RWPE2 (cell line): ENCODE data around the gene TRIP6.

Experiments
- ATAC-seq: fragments of 200-7000 bp; cut with Tn5 transposase; 3 replicates; pipeline ENCODE4 v1.9.1; 2021; ENCODE audit warnings: low read depth
- DNase-seq: peaks from one replicate; pipeline ENCODE4 v3.0.0-alpha.2; 2020; ENCODE audit warnings: low spot score
- H3K27ac ChIP-seq: fragments of 450-650 bp; 2 replicates; pipeline ENCODE4 v1.5.1; 2017; ENCODE audit warnings: mild to moderate bottlenecking; ENCODE audit not compliant: poor library complexity, severe bottlenecking
- H3K27me3 ChIP-seq: fragments of 250-450 bp; sonication (Bioruptor Pico); 2 replicates; pipeline ENCODE4 v1.5.1; 2021; ENCODE audit warnings: mild to moderate bottlenecking, moderate library complexity; ENCODE audit not compliant: insufficient read depth, poor library complexity, severe bottlenecking
- H3K36me3 ChIP-seq: fragments of 250-450 bp; sonication (Bioruptor Pico); 2 replicates; pipeline ENCODE4 v1.5.1; 2020; ENCODE audit warnings: low read depth, mild to moderate bottlenecking, moderate library complexity
- H3K4me1 ChIP-seq: fragments of 250-450 bp; sonication (Bioruptor Pico); 2 replicates; pipeline ENCODE4 v1.5.1; 2021; ENCODE audit warnings: mild to moderate bottlenecking, moderate library complexity; ENCODE audit not compliant: insufficient read depth, poor library complexity, severe bottlenecking
- H3K4me3 ChIP-seq: fragments of 250-450 bp; sonication (Bioruptor Pico); 2 replicates; pipeline ENCODE4 v1.5.1; 2021; ENCODE audit warnings: mild to moderate bottlenecking, moderate library complexity; ENCODE audit not compliant: severe bottlenecking
- H3K9me3 ChIP-seq: fragments of 250-450 bp; sonication (Bioruptor Pico); 2 replicates; pipeline ENCODE4 v1.5.1; 2021; ENCODE audit warnings: mild to moderate bottlenecking, moderate library complexity; ENCODE audit not compliant: severe bottlenecking
- CTCF ChIP-seq: fragments of 450-650 bp; IDR thresholded peaks from one replicate; pipeline ENCODE4 v1.5.1; 2017; ENCODE audit warnings: mild to moderate bottlenecking, moderate library complexity; ENCODE audit not compliant: poor library complexity, severe bottlenecking

Gene TRIP6

GRCh38 chr7:100875356-100875751, 8.2 kb downstream of the TRIP6 start:
- H3K36me3 ChIP-seq = peaks cover 81% of the 10 kb centered on the region
- H3K9me3 ChIP-seq = no peaks in the 10 kb centered on the region
- ATAC-seq (peak; percentile 19), DNase-seq (no peak)
- no peaks in the 10 kb centered on the region for H3K27me3 ChIP-seq
- no peak for TF ChIP-seq CTCF
- H3K4me1 ChIP-seq = peaks cover 9% of the 10 kb centered on the region
- H3K4me3 ChIP-seq = peak overlapping the region; percentile 76
- peak overlapping the region; percentile 71 for H3K27ac ChIP-seq

GRCh38 chr7:100878013-100878412, 10.8 kb downstream of the TRIP6 start:
- DNase-seq = no peak
- Histone ChIP-seq H3K4me3 (no peak overlapping the region), H3K36me3 (peaks cover 84% of the 10 kb centered on the region), H3K27ac (no peak overlapping the region), H3K27me3 (no peaks in the 10 kb centered on the region), H3K9me3 (no peaks in the 10 kb centered on the region), H3K4me1 (peaks cover 9% of the 10 kb centered on the region)
- no peak for TF ChIP-seq CTCF
- no peak for ATAC-seq

GRCh38 chr7:100878685-100879084, 11.5 kb downstream of the TRIP6 start:
- peaks cover 9% of the 10 kb centered on the region for H3K4me1 ChIP-seq
- no peak overlapping the region for H3K4me3 ChIP-seq
- no peaks in the 10 kb centered on the region for H3K27me3 ChIP-seq
- no peaks in the 10 kb centered on the region for H3K9me3 ChIP-seq
- peaks cover 84% of the 10 kb centered on the region for H3K36me3 ChIP-seq
- TF ChIP-seq CTCF = no peak
- ATAC-seq (no peak), DNase-seq (no peak)
- no peak overlapping the region for H3K27ac ChIP-seq

- Histone ChIP-seq H3K27me3 (no peaks in the 10 kb centered on the region), H3K9me3 (no peaks in the 10 kb centered on the region), H3K4me1 (peaks cover 9% of the 10 kb centered on the region), H3K27ac (no peak overlapping the region), H3K4me3 (no peak overlapping the region), H3K36me3 (peaks cover 86% of the 10 kb centered on the region)
- DNase-seq = no peak
- ATAC-seq = no peak
- no peak for TF ChIP-seq CTCF
Observed at GRCh38 chr7:100879685-100880261, 12.6 kb downstream of the TRIP6 start.

GRCh38 chr7:100880645-100881044, 13.5 kb downstream of the TRIP6 start:
- Histone ChIP-seq H3K27ac (no peak overlapping the region), H3K4me3 (no peak overlapping the region), H3K4me1 (peaks cover 9% of the 10 kb centered on the region), H3K27me3 (no peaks in the 10 kb centered on the region), H3K9me3 (no peaks in the 10 kb centered on the region), H3K36me3 (peaks cover 93% of the 10 kb centered on the region)
- DNase-seq (no peak), ATAC-seq (no peak)
- TF ChIP-seq CTCF = no peak
